ENCODE measurements around the gene EFNB3.

DNA sequence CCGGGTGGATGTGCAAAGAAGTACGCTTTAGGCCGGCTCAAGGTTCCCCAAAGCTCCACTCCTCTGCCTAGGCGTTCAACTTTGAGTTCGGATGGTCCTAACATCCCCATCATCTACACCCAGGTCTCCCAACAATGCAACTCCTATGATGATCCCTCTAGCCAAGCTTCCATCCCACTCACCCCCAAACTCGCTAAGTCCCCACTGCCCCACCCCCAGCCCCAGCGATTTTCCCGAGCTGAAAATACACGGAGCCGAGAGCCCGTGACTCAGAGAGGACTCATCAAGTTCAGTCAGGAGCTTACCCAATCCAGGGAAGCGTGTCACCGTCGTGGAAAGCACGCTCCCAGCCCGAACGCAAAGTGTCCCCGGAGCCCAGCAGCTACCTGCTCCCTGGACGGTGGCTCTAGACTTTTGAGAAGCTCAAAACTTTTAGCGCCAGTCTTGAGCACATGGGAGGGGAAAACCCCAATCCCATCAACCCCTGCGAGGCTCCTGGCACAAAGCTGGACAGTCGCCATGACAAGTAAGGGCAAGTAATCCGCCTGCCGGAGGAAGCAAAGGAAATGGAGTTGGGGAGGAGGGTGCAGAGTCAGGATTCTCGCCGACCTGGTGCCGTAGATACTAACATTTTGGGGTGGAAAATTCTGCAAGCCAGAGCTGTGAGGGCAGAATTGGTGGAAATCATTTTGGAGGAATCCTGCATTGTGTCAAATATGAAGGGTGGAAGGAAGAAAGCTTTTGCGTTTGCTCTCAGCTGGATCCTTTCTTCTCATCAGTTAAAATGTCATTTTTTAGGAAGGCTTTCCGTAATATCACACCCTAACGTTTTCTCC is 17.7 kb upstream of the EFNB3 start, which contains the start of gene TP53:
- TF ChIP-seq, protein P1, sequence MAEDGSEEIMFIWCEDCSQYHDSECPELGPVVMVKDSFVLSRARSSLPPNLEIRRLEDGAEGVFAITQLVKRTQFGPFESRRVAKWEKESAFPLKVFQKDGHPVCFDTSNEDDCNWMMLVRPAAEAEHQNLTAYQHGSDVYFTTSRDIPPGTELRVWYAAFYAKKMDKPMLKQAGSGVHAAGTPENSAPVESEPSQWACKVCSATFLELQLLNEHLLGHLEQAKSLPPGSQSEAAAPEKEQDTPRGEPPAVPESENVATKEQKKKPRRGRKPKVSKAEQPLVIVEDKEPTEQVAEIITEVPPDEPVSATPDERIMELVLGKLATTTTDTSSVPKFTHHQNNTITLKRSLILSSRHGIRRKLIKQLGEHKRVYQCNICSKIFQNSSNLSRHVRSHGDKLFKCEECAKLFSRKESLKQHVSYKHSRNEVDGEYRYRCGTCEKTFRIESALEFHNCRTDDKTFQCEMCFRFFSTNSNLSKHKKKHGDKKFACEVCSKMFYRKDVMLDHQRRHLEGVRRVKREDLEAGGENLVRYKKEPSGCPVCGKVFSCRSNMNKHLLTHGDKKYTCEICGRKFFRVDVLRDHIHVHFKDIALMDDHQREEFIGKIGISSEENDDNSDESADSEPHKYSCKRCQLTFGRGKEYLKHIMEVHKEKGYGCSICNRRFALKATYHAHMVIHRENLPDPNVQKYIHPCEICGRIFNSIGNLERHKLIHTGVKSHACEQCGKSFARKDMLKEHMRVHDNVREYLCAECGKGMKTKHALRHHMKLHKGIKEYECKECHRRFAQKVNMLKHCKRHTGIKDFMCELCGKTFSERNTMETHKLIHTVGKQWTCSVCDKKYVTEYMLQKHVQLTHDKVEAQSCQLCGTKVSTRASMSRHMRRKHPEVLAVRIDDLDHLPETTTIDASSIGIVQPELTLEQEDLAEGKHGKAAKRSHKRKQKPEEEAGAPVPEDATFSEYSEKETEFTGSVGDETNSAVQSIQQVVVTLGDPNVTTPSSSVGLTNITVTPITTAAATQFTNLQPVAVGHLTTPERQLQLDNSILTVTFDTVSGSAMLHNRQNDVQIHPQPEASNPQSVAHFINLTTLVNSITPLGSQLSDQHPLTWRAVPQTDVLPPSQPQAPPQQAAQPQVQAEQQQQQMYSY (CRISPR knock-in tag; IDR thresholded peaks at IDR 0.05) = no peak
- TF ChIP-seq, protein P2, sequence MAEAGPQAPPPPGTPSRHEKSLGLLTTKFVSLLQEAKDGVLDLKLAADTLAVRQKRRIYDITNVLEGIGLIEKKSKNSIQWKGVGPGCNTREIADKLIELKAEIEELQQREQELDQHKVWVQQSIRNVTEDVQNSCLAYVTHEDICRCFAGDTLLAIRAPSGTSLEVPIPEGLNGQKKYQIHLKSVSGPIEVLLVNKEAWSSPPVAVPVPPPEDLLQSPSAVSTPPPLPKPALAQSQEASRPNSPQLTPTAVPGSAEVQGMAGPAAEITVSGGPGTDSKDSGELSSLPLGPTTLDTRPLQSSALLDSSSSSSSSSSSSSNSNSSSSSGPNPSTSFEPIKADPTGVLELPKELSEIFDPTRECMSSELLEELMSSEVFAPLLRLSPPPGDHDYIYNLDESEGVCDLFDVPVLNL (IDR thresholded peaks at IDR 0.05; ENCODE audit: low read depth, low read length) = no peak; the same call in 1 of the 2 replicates
- TF ChIP-seq, protein P3, sequence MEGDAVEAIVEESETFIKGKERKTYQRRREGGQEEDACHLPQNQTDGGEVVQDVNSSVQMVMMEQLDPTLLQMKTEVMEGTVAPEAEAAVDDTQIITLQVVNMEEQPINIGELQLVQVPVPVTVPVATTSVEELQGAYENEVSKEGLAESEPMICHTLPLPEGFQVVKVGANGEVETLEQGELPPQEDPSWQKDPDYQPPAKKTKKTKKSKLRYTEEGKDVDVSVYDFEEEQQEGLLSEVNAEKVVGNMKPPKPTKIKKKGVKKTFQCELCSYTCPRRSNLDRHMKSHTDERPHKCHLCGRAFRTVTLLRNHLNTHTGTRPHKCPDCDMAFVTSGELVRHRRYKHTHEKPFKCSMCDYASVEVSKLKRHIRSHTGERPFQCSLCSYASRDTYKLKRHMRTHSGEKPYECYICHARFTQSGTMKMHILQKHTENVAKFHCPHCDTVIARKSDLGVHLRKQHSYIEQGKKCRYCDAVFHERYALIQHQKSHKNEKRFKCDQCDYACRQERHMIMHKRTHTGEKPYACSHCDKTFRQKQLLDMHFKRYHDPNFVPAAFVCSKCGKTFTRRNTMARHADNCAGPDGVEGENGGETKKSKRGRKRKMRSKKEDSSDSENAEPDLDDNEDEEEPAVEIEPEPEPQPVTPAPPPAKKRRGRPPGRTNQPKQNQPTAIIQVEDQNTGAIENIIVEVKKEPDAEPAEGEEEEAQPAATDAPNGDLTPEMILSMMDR (IDR thresholded peaks at IDR 0.05 in 2 of 3, conservative IDR thresholded peaks at IDR 0.05 in 1 of 3; ENCODE audit: control insufficient read depth in 2 of 3, extremely low read depth in 1 of 3, insufficient read depth in 1 of 3, low read depth in 3 of 3, low read length in 3 of 3) = no peak
- no peak for TF ChIP-seq FOXK2 (IDR thresholded peaks at IDR 0.05)
- peak; percentile 70 for TF ChIP-seq TCF12 (IDR thresholded peaks at IDR 0.05; ENCODE audit: low read depth, low read length)
- no peak; the same call in 1 of the 2 replicates for TF ChIP-seq HDAC2 (IDR thresholded peaks at IDR 0.05)
- TF ChIP-seq SREBF1 (IDR thresholded peaks at IDR 0.05; ENCODE audit: low read length) = no peak
- TF ChIP-seq, protein P4, sequence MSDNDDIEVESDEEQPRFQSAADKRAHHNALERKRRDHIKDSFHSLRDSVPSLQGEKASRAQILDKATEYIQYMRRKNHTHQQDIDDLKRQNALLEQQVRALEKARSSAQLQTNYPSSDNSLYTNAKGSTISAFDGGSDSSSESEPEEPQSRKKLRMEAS (IDR thresholded peaks at IDR 0.05; ENCODE audit: low read depth, low read length) = peak; percentile 88
